ENCODE results near the gene PIGW.
A peak's percentile ranks its signal among the peaks of the same experiment; 100 is the strongest.

Gene PIGW, protein sequence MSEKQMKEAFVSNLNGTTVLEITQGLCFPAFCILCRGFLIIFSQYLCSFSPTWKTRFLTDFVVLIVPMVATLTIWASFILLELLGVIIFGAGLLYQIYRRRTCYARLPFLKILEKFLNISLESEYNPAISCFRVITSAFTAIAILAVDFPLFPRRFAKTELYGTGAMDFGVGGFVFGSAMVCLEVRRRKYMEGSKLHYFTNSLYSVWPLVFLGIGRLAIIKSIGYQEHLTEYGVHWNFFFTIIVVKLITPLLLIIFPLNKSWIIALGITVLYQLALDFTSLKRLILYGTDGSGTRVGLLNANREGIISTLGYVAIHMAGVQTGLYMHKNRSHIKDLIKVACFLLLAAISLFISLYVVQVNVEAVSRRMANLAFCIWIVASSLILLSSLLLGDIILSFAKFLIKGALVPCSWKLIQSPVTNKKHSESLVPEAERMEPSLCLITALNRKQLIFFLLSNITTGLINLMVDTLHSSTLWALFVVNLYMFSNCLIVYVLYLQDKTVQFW

GRCh38 chr17:36534840-36535668 is at the start of gene PIGW, which contains the start of gene MYO19:
PIGW (plus strand) TSS chr17:36534987; CDS start chr17:36537102, 2,115 bp downstream.
MYO19 (minus strand) TSS chr17:36534868; CDS start chr17:36532538, 2,330 bp downstream.
- DNase-seq (ENCODE audit: low read depth), result peak; percentile 86

DNA sequence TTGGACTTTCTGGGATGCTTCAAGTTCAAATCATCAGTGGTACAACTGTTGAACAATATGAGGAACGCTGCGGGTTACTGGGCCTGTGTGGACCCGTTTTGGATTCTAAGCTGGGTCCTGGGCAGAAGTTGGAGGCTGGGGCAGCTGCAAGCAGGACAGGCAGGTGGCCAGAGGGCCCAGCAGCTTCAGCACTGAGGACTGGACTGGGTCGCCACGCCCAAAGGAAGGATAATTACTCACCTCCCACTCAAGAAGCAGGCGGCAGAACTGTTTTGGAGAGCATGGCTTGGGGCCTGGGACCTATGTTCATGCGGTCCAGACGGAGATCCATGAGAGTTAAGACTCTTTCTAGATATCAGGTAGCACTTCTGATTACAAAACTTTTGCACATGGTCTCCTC is 49.8 kb upstream of the PIGW start:
- DNase-seq (ENCODE audit: low read depth), result no peak

DNA sequence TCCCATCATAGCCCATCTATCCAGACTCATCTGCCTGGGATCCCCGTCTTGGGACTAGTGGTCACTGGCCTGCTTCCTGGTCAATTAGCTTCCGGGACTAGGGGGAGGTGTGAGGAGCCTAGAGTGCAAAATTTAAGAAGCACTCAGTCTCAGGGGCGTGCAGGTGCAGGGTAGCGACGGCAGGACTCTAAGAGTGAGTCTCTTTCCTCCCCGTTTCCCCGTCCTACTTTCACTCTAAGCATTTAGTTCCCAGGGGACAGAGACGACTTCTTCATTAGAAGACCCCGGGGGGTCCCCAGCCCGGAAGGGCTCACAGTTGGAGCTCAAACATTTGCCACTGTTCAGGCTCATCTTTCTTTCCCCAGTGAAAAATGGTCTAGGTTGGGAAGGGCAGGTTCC is 49.0 kb upstream of the PIGW start:
- no peak for DNase-seq (ENCODE audit: low read depth)

DNA sequence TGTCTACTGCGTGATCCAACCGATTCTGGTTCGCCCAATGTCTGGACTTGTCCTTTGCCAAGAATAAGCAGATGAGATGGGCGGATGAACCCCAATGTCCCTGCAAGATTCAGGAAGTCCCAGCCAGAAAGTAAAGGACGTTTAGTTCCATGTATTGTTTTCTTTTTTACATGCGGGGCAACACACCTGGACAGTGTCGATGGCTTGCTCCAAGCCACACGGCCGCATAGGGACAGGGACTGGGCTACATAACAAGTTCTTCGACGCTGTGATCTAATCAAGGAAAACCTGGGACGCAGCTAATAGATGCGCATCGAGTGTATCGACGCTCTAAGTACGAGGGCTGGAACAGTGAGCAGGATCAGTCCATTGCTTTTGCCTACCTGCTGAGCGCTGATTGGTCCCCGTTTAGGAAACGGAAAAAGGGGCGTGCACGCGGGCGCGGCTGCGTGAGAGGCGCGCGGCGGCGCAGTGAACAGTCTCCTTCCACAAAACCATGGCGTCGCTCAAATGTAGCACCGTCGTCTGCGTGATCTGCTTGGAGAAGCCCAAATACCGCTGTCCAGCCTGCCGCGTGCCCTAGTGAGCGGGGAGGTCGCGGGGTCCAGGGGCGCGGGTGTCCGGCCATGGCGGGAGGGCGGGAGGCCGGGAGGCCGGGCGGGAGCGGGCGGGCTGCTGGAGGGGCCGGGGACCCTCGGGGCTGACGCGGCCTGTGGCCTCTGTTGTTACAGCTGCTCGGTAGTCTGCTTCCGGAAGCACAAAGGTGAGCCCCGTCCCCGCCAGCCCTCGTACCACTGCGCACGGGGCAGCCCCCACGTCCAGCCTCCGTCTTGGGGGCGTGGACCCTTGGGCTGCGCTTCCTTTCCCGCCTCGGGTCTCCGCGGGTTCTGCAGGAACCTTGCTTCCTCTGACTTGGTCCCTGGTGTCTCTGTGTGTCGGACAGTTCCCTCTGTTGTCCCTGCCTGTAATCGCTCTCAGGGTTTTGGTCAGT is 48.3 kb upstream of the PIGW start, which contains the start of gene ZNHIT3:
Gene ZNHIT3 (plus strand): TSS at position 478 of the 991 bp plus-strand sequence. CDS start 19 bp downstream, at position 497.
- DNase-seq (ENCODE audit: low read depth), result peak; percentile 87

GRCh38 chr17:36493956-36494355 is 40.8 kb upstream of the PIGW start:
- no peak for DNase-seq (ENCODE audit: low read depth)

GRCh38 chr17:36494674-36495073 is 40.1 kb upstream of the PIGW start:
- no peak for DNase-seq (ENCODE audit: low read depth)

DNA sequence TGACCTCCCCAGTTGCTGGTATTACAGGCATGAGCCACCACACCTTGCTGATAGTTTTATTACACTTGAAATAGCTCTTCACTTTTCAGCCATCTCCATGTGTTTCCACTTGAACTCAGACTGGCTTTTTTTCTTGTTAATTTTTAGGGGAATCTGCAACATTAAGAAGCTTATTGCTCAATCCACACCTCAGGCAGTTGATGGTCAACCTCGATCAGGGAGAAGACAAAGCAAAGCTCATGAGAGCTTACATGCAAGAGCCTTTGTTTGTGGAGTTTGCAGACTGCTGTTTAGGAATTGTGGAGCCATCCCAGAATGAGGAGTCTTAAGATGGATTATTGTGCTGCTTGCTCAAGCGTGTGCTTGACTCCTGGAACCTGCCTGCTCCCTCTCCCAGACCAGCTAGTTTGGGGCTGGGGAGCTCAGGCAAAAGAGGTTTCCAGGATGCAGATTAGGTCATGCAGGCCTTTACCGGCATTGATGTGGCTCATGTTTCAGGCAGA is 39.7 kb upstream of the PIGW start:
- no peak for DNase-seq (ENCODE audit: low read depth)

DNA sequence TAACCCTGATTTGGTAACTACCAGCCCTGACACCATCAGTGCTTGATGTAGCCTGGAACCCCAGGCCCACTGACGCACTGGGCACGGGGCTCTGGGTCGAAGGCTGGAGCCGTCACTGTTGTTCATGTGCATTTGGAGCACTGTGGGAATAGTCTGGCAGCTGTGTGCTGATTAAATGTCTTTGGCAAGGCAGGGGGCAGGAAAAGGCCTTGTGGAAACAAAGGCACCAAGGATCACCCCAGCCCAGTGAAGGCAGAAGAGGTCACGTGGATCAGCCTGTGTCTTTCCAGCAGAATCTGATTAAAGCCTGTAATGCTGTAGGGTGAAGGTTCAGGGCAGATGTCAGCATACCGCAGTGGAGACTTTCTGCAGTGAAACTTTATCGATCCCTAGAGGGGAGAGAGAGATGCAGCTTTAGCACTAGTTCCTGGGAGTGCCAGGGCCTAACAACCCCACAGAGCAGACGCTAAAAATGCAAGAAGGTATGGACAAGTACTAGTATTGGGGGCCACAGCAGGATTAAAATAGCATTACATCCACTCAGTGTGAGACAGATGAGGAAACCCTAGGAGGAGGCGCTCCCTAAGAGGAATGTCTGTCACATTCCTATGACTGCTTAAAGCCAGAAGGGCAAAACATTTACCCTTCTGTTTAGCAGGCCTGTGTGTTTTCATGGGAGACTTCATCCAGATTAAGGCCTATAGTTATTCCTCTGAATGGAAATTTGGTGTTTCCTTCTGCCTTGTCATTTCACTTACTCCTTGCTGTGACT is 38.6 kb upstream of the PIGW start:
- no peak for DNase-seq (ENCODE audit: low read depth)

GRCh38 chr17:36498155-36498554 is 36.6 kb upstream of the PIGW start:
- DNase-seq (ENCODE audit: low read depth), result no peak

GRCh38 chr17:36498560-36499300 is 36.1 kb upstream of the PIGW start:
- DNase-seq (ENCODE audit: low read depth), result no peak

DNA sequence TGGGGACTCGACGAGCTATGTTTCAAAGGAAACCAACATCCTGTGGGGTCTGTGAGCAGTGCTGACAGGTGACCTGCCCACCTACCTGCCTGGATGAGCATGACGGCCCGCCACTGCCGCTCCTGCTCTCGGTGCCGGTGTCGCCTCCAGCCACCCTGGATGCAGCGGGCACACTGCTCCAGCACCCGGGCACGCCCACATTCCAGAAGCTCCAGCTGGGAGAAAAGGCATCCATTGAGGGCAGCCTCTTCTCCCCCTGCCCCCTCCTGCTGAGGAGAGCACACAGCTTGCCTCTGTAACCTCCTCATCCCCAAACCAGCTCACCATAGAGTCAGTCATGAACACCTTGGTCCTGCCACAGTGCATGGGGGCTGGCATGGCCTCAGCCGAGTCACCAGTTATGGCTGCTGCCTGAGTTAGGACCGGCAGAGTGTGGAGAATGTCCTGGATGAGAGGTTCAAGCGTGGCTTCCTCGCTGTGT is 34.0 kb upstream of the PIGW start:
- DNase-seq (ENCODE audit: low read depth), result no peak

GRCh38 chr17:36501351-36501750 is 33.4 kb upstream of the PIGW start:
- no peak for DNase-seq (ENCODE audit: low read depth)

DNA sequence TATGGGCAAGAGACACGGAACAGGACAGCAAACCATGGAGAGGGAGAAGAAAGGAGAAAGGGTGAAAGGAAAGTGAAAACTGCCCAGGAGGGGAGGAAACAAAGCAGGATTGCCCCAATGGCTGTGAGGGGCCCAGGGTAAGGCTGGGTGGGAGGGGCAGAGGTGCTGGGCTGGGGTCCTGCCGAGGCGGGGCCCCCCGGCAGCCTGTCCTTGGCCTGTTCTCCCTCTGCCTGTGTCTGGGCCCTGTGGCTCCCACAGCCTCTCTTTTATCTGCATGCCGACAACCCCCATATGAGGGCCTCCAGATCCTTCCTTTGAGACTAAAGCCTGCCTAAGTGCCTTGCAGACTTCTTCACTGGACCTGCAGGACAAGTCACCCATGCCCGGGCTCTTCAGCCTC is 32.8 kb upstream of the PIGW start:
- no peak for DNase-seq (ENCODE audit: low read depth)

DNA sequence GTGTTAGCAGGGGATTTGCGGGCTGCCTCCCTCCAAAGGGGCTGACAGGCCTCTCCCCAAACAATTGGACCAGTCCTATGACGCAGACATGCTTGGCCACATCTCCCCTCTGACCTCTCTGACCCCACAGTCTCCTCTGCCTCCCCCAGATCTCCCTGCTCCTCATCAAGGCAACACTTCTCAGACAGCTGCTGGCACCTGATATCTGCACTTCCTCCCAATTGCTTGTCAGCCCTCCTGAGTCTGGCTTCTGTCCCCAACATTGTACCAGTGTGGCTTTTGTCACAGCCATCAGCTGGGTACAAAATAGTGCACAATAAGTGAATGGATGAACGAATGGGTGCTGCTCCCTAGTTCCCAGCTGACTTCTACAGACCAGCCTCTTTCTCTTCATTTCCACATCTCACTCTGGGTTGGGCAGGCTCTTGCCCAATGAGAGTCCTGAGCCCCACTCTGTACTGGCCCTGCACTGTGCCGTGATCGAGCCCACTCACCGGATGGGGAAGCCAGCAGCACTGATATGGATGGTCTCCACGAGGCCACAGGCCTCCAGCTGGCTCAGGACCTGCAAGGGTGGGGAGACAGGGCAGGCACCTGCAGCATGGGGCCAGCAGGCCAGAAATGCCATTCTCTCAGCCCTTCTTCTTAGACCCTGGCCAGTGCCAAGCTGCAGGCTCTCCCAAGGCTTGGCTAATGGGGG is 31.2 kb upstream of the PIGW start:
- DNase-seq (ENCODE audit: low read depth), result no peak

DNA sequence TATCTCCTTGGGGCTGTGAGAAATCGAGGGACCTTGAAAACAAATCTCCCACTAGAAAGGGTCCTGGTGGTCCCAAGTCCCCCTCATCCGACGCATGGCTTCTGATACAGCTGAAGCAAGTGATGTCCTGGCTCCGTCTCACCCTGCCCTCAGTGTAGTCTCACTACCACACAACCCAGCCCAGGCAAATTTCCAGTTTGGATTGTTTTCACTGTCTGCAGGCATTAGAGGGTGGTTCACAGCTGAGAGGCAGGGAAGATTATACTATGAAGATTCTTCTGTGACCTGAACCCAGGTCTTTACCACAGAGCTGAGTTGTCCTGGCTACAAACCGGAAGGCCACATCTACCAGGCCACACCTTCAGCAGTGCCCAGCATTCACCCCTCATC is 30.6 kb upstream of the PIGW start:
- no peak for DNase-seq (ENCODE audit: low read depth)

- DNase-seq (ENCODE audit: low read depth), result no peak
Observed at GRCh38 chr17:36505171-36505570, 29.6 kb upstream of the PIGW start.

- no peak for DNase-seq (ENCODE audit: low read depth)
Observed at GRCh38 chr17:36506249-36506826, 28.4 kb upstream of the PIGW start.

GRCh38 chr17:36506831-36507230 is 28.0 kb upstream of the PIGW start:
- DNase-seq (ENCODE audit: low read depth), result no peak

DNA sequence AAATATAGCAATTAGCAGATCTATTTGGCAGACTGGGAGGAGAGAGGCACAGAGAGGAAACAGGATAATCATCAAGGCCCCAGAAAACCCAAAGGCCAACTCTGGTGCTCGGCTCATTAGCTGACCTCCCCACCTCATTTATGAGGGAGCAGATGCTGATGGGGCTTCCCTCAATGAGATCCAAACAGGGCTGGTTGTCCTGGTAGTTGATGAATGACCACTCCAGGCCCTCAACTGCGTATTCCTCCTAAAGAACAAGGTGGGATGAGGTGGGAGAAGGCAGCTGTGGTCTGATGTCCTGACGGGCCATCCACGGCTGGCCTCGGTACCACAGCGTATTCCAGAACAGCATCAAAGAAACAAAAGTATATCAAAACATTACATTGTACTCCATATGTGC is 27.5 kb upstream of the PIGW start:
- no peak for DNase-seq (ENCODE audit: low read depth)
